ENCODE results near the gene MAP3K12. TPM values are rescaled to one million over a fixed set of nuclear protein-coding genes. Genes with fewer than 3 reads are reported as not detected.

The MAP3K12 gene
- total RNA-seq, 1 experiment from 2014 or later = 14.7 TPM

DNA sequence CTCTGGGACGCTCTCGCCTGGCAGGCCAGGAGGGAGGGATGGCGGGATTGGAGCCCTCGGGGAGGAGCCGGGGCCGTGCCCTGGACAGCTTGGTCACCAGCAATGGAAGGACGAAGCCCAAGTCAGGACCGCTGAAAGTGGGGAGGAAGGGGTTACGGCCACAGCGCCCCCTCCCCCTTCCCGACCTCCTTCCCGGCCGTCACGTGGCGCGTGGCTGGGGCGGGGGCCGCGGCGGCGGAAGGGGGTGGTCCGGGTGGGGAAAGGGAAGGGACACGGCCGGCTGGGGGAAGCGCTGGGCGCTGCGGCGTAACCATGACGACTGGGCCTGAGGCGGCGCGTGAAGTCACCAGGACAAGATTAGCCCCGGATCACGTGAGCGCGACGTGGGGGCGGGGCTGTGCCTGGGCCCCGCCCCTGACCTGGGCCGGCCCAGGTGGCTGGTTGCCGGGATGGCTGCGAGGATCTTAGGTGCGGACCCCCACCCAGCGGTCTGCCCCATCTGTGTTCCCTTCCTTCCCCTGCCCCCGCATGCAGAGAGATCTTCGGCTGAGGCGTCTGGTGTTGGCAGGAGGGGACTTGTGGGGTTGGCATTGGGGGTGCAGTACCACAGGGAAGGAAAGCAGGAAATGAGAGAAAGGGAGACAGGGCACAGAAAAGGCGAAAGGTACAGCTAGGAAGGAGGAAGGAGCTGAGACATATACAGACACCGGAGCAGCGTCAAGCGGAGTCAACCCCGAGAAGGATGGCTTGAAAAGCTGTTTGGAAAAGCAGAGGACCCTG lies 6.2 kb downstream of the MAP3K12 start:
- no peaks in the 10 kb centered on the region for H3K9me3 ChIP-seq (ENCODE audit: insufficient read depth, low read depth)
- peak; percentile 68 to 93 for DNase-seq
- ChIA-PET POLR2A (ENCODE audit: unreplicated experiment) (interaction anchor here (0.6 to 0.7 kb wide), 3 partner anchors 76 to 680 kb away, joined by 4 to 22 read pairs (median 5); no protein-coding TSS in a partner anchor), CTCF (interaction anchor here (0.9 kb wide), 1 partner anchor 172 kb away, joined by 4 read pairs; the partner anchor contains the start of gene AAAS)
- H3K4me1 ChIP-seq (replicated peaks; ENCODE audit: insufficient read depth) = peaks cover 25% of the 10 kb centered on the region; the same call in 1 of the 2 replicates
- no peaks in the 10 kb centered on the region for H3K9me2 ChIP-seq (ENCODE audit: insufficient read depth)
- H3F3A ChIP-seq (ENCODE audit: insufficient read depth, low read depth) = peaks cover 29% of the 10 kb centered on the region
- peak overlapping the region; percentile 83 for H3K4me2 ChIP-seq
- H3K27ac ChIP-seq = no peak overlapping the region
- no peaks in the 10 kb centered on the region for H3K27me3 ChIP-seq (ENCODE audit: insufficient read depth, low read depth)
- BruUV-seq (replicated peaks) = TSS peak; percentile 75
- no peaks in the 10 kb centered on the region for H3K36me3 ChIP-seq (ENCODE audit: low read depth)
- TF ChIP-seq, protein P1, sequence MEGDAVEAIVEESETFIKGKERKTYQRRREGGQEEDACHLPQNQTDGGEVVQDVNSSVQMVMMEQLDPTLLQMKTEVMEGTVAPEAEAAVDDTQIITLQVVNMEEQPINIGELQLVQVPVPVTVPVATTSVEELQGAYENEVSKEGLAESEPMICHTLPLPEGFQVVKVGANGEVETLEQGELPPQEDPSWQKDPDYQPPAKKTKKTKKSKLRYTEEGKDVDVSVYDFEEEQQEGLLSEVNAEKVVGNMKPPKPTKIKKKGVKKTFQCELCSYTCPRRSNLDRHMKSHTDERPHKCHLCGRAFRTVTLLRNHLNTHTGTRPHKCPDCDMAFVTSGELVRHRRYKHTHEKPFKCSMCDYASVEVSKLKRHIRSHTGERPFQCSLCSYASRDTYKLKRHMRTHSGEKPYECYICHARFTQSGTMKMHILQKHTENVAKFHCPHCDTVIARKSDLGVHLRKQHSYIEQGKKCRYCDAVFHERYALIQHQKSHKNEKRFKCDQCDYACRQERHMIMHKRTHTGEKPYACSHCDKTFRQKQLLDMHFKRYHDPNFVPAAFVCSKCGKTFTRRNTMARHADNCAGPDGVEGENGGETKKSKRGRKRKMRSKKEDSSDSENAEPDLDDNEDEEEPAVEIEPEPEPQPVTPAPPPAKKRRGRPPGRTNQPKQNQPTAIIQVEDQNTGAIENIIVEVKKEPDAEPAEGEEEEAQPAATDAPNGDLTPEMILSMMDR (conservative IDR thresholded peaks at IDR 0.05) = no peak
- no peak for TF ChIP-seq EZH2 (IDR thresholded peaks at IDR 0.05; ENCODE audit: low read depth)
- H3K4me3 ChIP-seq = peak overlapping the region; percentile 64
- H3K79me2 ChIP-seq (ENCODE audit: low read depth) = no peaks in the 10 kb centered on the region
- H4K20me1 ChIP-seq (ENCODE audit: insufficient read depth) = no peaks in the 10 kb centered on the region
- peak overlapping the region; percentile 92 for H2AFZ ChIP-seq
- intact Hi-C loops (cut with micrococcal nuclease; ENCODE audit: unreplicated experiment) = no loop called here

DNA sequence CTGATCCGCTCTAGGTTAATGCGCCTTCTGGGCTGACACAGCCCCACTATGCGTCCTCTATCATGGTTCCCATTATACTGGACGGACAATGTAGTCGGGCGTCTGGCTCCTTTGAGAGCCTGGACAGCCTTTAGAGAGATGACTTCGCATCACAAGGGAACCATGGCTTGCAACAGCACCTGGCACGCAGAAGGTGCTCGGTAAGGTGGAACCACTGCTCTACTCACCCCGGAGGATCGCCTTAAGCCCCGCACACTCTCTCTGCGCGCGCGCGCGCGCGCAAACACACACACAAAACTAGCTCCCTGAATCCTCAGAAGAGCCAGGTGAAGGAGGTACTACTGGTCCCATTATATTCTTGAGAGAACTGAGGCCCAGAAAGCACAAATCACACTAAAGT lies 7.1 kb downstream of the MAP3K12 start:
- no peak for DNase-seq
- H3K4me1 ChIP-seq (replicated peaks; ENCODE audit: insufficient read depth) = peaks cover 25% of the 10 kb centered on the region; the same call in 1 of the 2 replicates
- peaks cover 29% of the 10 kb centered on the region for H3F3A ChIP-seq (ENCODE audit: insufficient read depth, low read depth)
- no peak overlapping the region for H3K27ac ChIP-seq
- no peaks in the 10 kb centered on the region for H4K20me1 ChIP-seq (ENCODE audit: insufficient read depth)
- H3K36me3 ChIP-seq (ENCODE audit: low read depth) = no peaks in the 10 kb centered on the region
- H3K4me3 ChIP-seq = no peak overlapping the region; the same call in 1 of the 2 replicates
- ChIA-PET POLR2A (ENCODE audit: unreplicated experiment) (interaction anchor here (0.6 kb wide), 1 partner anchor 9 kb away, joined by 4 read pairs; the partner anchor contains the start of gene TARBP2), CTCF (interaction anchor here (1.1 kb wide), 1 partner anchor 17 kb away, joined by 3 read pairs; no protein-coding TSS in a partner anchor)
- BruUV-seq (replicated peaks) = TSS peak; percentile 66
- H3K27me3 ChIP-seq (ENCODE audit: insufficient read depth, low read depth) = no peaks in the 10 kb centered on the region
- H3K79me2 ChIP-seq (ENCODE audit: low read depth) = no peaks in the 10 kb centered on the region
- no peaks in the 10 kb centered on the region for H3K9me2 ChIP-seq (ENCODE audit: insufficient read depth)
- no peaks in the 10 kb centered on the region for H3K9me3 ChIP-seq (ENCODE audit: insufficient read depth, low read depth)
- no peak for TF ChIP-seq EZH2 (IDR thresholded peaks at IDR 0.05; ENCODE audit: low read depth)
- TF ChIP-seq, protein P1 (conservative IDR thresholded peaks at IDR 0.05) = no peak
- intact Hi-C loops (cut with micrococcal nuclease; ENCODE audit: unreplicated experiment) = no loop called here
- no peak overlapping the region for H2AFZ ChIP-seq
- H3K4me2 ChIP-seq = peak overlapping the region; percentile 83

DNA sequence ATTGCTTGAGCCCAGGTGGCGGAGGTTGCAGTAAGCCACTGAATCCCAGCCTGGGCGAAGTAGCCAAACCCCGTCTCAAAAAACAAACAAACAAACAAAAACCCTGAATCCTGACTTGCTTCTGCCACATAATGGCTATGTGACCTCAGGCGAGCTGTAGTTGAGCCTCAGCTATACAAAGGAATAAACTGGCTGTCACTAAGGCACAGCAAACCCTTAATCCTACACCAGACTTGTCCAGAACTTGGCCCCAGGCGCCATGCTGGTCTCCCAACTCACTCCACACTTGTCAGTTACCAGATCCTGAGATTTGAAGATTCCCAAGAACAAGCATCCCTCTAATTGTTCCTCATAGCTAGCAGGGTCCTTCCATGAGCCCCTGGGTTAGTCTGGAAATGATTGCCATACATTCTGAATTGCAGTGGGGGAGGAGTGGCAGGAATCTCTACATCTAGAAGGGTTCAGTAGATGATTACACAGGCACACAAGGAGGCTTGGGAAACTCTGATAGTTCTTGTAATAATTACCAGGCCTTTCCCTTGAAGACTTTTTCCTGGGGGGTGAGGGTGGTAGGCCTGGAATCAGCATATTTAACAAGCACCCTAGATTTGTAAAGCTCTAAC lies 9.9 kb downstream of the MAP3K12 start:
- ChIA-PET POLR2A (ENCODE audit: unreplicated experiment) (no interaction called here), CTCF (no interaction called here)
- Histone ChIP-seq H3K79me2 (ENCODE audit: low read depth) (no peaks in the 10 kb centered on the region), H4K20me1 (ENCODE audit: insufficient read depth) (no peaks in the 10 kb centered on the region), H3K4me2 (no peak overlapping the region), H3F3A (ENCODE audit: insufficient read depth, low read depth) (peaks cover 24% of the 10 kb centered on the region), H3K9me2 (ENCODE audit: insufficient read depth) (no peaks in the 10 kb centered on the region), H3K4me3 (no peak overlapping the region), H3K9me3 (ENCODE audit: insufficient read depth, low read depth) (no peaks in the 10 kb centered on the region), H3K4me1 (replicated peaks; ENCODE audit: insufficient read depth) (peaks cover 14% of the 10 kb centered on the region; the same call in 1 of the 2 replicates), H3K27me3 (ENCODE audit: insufficient read depth, low read depth) (no peaks in the 10 kb centered on the region), H3K27ac (no peak overlapping the region), H3K36me3 (ENCODE audit: low read depth) (no peaks in the 10 kb centered on the region), H2AFZ (no peak overlapping the region)
- TF ChIP-seq, protein P1 (conservative IDR thresholded peaks at IDR 0.05) = no peak
- DNase-seq = no peak
- intact Hi-C loops (cut with micrococcal nuclease; ENCODE audit: unreplicated experiment) = no loop called here
- no TSS peak for BruUV-seq (replicated peaks)

Measured in PC-9 (cell line).